ENCODE data around the gene PMM2. TPM values are rescaled to one million over a fixed set of nuclear protein-coding genes. Genes with fewer than 3 reads are reported as not detected.
"Not testable (repeated sequence)": the region's sequence is repeated elsewhere in the genome, so short reads cannot be mapped to it uniquely, and the experiment has no call there.

The PMM2 gene
- total RNA-seq: 10 to 100 TPM; 24.2 to 46.2 TPM

DNA sequence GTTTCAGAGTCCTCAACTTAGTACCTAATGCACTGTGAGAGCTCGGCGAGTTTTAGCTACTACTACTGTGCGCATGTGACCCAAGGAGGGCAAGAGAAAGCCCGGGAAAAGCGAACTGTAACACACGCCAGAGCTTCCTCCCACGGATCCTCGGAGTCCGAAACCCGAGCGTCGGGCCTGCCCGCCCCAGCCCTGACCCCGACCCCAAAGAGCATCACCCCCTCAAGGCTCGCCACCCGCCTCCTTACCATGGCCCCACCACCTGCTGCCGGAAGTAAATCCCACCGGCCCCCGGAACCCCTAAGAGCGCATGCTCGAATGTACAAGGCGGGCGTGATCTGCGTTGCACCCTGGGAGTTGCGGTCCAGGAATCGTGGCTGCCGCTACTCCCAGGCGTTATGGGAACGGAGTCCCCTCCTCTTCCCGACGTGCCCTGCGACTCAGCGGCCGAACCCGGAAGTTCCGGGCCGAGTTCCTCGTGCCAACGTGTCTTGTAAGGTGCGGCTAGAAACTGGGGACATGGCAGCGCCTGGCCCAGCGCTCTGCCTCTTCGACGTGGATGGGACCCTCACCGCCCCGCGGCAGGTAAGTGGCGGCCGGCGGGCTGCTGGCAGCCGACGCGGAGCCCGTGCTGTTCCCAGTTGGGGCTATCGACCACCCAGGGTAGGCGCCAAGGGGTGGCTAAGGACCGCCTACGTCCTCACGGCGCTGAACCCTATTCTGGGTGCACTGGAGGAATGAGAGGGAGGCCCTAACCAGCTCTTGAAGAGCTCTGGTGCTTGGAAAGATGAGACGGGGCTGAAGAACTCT, at the start of gene PMM2, which contains the start of gene TMEM186:
Gene PMM2, plus strand, starts transcription at position 476 of the 810 bp plus-strand sequence. Its CDS starts 44 bp downstream, at position 520.
Gene TMEM186, minus strand, starts transcription at position 276 of the 810 bp plus-strand sequence. Its CDS starts 25 bp downstream, at position 251.
- ATAC-seq: peak; percentile 95 to 98
- Mint-ChIP-seq H3K36me3 (peaks cover 22 to 32% of the 10 kb centered on the region in 2 donors), H3K9me3 (no peaks in the 10 kb centered on the region)

DNA sequence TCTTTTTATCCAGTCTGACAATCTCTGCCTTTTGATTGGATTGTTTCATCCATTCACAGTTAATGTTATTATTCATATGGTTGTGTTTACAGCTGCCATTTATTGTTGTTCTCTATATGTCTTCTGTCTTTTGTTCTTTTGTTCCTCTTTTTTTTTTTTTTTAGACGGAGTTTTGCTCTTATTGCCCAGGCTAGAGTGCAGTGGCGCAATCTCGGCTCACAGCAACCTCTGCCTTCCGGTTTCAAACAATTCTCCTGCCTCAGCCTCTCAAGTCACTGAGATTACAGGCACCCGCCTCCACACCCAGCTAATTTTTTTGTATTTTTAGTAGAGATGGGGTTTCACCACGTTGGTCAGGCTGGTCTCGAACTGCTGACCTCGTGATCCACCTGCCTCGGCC, 48.7 kb upstream of the PMM2 start:
- not testable (repeated sequence) for H3K27ac Mint-ChIP-seq, H3K36me3 Mint-ChIP-seq, H3K9me3 Mint-ChIP-seq

More for the DNA sequence above, at the start of gene PMM2, which contains the start of gene TMEM186:
- H3K27ac Mint-ChIP-seq: peak within 1 kb of the TSS; percentile 93 to 99
- peak; percentile 90 to 93 for DNase-seq (ENCODE audit: low spot score in 2 of 2)

DNA sequence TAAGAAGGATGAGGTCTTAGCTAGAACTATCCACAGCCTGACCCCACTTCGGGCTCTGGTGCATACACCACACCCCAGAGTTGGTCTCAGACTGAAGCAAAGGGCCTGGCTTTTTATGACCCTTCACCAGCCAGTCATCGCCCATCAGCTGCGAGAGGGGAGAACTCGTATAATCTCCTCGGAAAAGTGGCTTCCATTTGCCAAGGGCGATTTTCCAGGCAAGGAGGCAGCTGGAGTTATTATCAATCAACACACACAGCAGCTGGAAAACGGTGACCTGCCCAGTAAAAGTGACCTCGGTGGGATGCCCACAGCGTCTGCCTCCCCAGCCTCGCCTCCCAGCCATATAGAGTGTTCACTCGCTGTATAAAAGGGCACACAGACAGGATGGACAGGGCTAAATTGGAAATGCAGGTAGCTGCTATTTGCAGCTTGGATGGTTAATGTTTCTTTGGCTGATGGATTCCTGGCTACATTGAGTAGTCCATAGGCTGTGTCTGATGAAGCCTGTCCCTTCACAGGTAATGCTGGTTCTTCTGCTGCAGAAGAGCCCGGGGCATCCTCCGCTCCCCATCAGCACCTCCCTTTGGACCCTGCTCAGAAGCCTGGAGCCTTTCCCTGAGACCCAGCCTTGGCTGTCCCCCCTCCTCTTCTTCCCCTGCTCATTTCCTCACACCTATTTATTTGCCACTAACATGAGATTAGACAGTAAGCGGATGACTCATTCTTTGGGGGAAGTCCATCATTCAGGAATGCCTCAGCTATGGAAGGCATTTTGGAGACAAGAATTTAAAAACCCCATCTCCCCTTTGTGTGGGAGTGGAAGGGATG, 45.9 kb upstream of the PMM2 start:
- DNase-seq (ENCODE audit: low spot score in 2 of 2) (no peak), ATAC-seq (no peak)
- H3K36me3 Mint-ChIP-seq: no peaks in the 10 kb centered on the region
- H3K9me3 Mint-ChIP-seq: no peaks in the 10 kb centered on the region
- H3K27ac Mint-ChIP-seq: no peak overlapping the region

More for the DNA sequence above, 48.7 kb upstream of the PMM2 start:
- not testable (repeated sequence) for ATAC-seq; DNase-seq (ENCODE audit: low spot score in 2 of 2)

DNA sequence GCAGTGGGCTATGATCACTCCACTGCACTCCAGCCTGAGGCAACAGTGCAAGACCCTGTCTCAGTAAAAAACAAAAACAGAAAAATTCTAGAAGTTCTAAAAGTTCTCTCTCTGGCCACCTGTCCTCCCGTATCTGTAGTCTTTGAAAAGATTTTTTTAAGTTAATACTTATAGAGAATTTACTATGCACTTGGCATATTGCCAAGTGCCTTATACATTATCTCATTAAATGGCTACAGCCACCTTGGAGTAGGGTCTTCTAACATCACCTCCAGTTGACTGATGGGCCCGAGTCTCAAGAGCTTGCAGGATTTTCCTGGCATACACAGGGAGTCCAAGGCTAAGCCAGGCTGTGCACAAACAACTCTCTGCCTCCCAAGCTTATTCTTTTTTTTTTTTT, 44.9 kb upstream of the PMM2 start:
- H3K36me3 Mint-ChIP-seq: no peaks in the 10 kb centered on the region

DNA sequence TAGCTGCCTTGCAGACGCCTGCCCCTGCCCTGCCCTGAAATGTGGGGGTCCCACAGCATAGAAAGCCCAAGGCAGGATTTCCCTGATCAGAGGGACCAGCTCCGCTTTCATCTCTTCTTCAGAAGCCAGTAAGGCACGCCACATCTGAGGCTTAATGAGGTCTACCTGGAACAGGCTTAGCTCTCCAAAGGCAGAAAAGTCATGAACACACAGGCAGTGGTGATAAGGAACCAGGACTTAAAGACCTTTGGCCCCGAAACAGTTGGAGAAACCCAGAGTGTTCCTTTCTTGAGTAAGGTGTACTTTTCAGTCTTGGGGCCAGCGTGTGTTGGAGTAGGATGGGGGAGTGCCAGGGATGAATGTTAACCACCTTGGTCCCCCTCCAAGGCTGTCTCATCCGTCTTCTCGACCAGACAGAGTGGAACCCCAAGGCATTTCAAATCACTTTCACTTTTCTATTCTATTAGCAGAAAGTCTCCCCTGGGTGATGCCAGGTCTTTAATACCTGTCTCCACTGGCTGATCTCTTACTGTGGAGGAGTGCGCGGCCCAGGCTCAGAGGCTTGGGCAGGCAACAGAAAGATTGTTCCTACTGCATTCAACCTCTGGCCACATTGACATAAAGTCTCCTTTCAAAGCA, 44.1 kb upstream of the PMM2 start:
- no peak for DNase-seq (ENCODE audit: low spot score in 2 of 2)
- Mint-ChIP-seq H3K27ac (peak overlapping the region in 1 of 2 donors; percentile 50), H3K9me3 (no peaks in the 10 kb centered on the region), H3K36me3 (no peaks in the 10 kb centered on the region)
- no peak for ATAC-seq

More for the DNA sequence above, 44.9 kb upstream of the PMM2 start:
- Mint-ChIP-seq H3K27ac (no peak overlapping the region), H3K9me3 (no peaks in the 10 kb centered on the region)
- ATAC-seq: no peak
- no peak for DNase-seq (ENCODE audit: low spot score in 2 of 2)

DNA sequence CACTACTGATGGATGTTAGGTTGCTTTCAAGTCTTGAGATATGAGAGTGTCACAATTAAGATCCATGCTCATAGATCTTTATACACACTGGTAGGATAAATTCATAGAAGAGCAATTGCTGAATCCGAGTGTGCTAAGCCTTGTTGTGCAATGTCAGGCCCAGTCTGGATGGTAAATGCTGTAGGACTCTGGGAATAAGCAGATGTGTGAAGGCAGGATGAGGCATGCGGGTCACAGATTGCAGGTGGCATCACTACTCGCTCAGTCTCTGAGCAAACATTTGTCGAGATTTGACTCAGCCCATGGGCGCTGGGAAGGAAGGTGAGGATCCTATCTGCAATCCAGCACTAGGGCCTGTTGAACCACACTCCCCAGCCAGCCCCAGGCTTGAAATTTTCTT, 40.9 kb upstream of the PMM2 start:
- no peak for ATAC-seq
- DNase-seq (ENCODE audit: low spot score in 2 of 2): no peak
- Mint-ChIP-seq H3K27ac (no peak overlapping the region), H3K9me3 (no peaks in the 10 kb centered on the region), H3K36me3 (no peaks in the 10 kb centered on the region)

DNA sequence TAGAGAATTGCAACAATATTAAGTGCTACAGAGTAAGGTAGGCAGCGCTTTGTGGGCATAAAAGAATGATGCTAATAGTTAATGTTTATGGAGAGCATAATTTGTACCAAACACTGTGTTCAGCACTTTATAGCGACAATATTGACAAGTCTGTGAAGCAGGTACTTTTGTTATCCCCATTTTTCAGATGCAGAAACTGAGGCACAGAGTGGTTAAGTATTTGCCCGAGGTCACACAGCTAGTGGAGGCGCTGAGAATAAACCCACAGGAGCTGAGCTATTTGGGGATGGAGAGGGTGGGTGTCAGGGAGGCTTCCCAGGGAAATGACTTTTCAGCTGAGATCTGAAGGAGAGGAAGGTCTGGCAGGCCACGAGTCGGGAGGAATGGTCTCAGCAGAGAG, 39.6 kb upstream of the PMM2 start:
- DNase-seq (ENCODE audit: low spot score in 2 of 2): no peak
- no peak for ATAC-seq
- Mint-ChIP-seq H3K36me3 (no peaks in the 10 kb centered on the region), H3K27ac (no peak overlapping the region), H3K9me3 (no peaks in the 10 kb centered on the region)

DNA sequence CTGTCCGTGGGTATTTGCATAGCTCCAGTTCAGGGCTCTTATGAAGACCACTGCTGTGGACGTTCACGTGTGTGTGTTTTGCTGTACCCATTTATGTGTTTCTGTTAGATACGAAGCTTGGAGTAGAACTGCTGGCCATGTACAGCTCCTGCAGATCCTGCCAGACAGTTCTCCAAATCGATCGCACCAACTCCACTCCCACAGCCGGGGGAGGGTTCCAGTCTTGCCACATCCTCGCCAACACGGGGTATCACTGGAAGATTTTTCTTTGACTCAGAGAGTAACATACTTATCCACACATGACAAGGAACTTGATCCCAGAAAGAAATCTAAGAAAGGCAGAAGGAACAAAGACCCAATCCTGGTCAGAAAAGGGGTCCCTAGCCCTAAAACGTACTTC, 37.6 kb upstream of the PMM2 start:
- H3K9me3 Mint-ChIP-seq: no peaks in the 10 kb centered on the region
- no peak overlapping the region for H3K27ac Mint-ChIP-seq
- ATAC-seq: no peak
- no peaks in the 10 kb centered on the region for H3K36me3 Mint-ChIP-seq
- no peak for DNase-seq (ENCODE audit: low spot score in 2 of 2)

DNA sequence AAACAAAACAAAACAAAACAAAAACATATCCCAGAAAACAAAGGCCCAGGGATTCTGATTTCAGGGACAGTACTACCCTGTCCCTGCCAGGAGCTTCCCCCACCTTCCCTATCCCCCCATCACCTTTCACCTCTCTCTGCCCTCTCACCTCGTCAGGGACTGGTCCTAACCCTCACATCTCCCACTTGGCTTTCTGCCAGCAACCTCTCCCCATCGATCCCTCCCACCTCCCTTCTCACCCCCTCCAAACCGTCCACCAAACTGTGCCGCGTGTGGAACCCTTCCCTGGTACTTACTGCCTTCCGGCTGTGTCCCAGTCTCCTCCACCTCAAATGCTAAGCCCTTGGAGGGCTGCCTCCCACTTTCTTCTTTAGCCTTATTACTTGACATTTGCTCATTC, 36.6 kb upstream of the PMM2 start:
- ATAC-seq (no peak), DNase-seq (ENCODE audit: low spot score in 2 of 2) (no peak)
- Mint-ChIP-seq H3K27ac (peak overlapping the region in 1 of 2 donors; percentile 40), H3K36me3 (no peaks in the 10 kb centered on the region), H3K9me3 (no peaks in the 10 kb centered on the region)

DNA sequence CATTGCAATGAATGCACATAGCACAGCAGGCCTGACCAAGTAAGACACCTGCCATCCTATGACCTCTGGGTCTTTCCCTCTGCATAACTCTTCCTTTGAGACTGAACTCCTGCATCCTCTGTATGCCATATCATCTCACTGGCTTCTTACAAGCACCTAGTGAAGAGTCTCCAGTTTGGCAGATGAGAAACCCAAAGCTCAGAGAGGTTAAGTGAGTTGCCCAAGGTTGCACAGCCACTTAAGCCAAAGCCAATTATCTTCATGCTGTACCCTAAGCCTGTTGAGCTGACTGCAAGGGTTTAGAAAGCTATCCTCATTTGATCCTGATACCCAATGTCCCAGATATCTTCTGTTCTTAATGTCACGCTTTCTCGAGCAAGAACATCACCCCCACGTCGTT, 35.4 kb upstream of the PMM2 start:
- H3K9me3 Mint-ChIP-seq: no peaks in the 10 kb centered on the region
- H3K36me3 Mint-ChIP-seq: no peaks in the 10 kb centered on the region
- H3K27ac Mint-ChIP-seq: no peak overlapping the region
- DNase-seq (ENCODE audit: low spot score in 2 of 2): no peak
- no peak for ATAC-seq

DNA sequence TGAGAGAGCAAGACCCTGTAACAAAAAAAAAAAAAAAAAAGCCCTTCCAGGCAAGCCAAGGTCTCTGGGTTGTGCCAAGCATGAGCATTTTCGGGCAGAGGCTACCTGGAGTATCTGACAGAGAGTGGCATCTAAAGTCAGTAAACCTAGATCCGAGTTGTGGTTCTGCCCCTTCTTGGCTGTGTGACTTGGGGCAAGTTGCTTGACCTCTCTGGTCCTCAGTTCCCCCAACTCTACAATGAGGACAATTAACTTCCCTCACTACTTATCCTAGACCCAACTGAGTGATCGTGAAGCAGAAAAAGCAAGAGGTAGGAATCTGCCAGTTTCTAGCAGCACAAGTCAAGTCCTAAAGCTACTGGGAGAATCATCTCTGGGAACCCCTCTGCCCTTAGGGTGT, 34.6 kb upstream of the PMM2 start:
- H3K27ac Mint-ChIP-seq: no peak overlapping the region
- ATAC-seq: no peak
- no peak for DNase-seq (ENCODE audit: low spot score in 2 of 2)
- H3K9me3 Mint-ChIP-seq: no peaks in the 10 kb centered on the region
- peaks cover 0 to 1% of the 10 kb centered on the region in 2 donors for H3K36me3 Mint-ChIP-seq

DNA sequence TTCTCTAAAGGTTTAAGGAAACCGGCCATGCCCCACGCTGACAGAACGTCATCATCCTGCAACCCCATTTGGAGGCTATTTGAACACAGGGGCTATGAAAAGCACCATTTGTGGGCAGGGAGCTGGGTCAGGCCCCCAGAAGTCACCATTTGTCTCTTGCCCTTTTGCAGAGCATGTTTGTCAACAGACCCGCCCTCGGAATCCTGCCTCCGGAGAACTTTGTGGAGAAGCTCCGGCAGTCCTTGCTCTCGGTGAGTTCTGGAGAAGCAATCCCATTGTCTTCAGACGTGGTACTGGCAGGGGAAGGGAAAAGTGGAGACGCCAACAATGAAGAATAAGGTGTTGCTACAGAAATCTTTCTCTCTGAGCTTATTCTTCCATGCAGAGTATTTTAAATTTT, 33.7 kb upstream of the PMM2 start:
- no peak for DNase-seq (ENCODE audit: low spot score in 2 of 2)
- Mint-ChIP-seq H3K36me3 (peaks cover 0 to 4% of the 10 kb centered on the region in 2 donors), H3K27ac (no peak overlapping the region), H3K9me3 (no peaks in the 10 kb centered on the region)
- no peak for ATAC-seq

DNA sequence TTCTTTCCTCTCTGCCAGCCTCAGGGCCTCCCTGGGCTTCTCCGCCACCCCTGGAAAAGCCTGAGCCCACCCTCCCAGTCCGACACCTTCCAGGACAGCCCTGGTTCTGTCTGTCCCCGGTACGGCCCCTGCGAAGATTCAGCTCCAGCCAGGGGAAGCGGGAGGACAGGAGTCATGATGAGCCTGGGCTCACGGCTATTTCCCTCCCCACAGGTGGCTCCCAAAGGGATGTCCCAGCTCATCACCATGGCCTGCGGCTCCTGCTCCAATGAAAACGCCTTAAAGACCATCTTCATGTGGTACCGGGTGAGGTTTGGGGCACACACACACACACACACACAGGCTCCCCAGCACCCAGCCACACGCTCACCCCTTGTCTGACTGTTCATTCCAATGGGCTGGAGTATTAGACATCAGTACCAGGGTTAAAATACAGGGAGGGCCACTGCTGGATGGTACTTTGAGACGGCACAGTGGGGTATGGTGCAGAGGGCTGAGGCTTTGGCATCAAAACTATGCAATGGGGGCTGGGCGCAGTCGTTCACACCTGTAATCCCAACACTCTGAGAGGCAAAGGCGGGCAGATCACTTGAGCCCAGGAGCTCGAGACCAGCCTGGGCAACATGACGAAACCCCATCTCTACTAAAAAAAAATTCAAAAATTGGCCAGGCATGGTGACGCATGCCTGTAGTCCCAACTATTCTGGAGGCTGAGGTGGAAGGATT, 33.0 kb upstream of the PMM2 start:
- DNase-seq (ENCODE audit: low spot score in 2 of 2): no peak
- Mint-ChIP-seq H3K36me3 (peaks cover 0 to 4% of the 10 kb centered on the region in 2 donors), H3K9me3 (no peaks in the 10 kb centered on the region)

DNA sequence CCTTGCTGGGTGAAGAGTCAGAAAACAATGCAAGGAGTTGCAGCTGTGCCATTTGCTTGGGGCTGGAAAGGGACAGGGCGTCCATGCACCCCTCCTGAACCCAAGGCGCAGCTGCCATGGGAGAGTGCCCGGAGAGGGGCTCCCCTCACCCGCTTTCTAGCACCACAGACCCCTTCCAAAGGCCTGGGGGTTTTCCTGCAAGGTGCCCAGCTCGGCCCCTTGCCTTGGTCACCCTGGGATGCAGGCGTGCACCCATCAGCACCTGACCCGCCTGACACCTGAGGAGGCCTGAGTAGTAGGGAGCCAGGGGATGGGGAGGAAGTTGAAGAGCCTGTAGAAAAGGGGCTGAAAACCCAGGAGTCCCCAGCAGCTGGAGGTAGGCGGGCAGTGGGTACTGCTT, 30.5 kb upstream of the PMM2 start:
- peaks cover 0 to 4% of the 10 kb centered on the region in 2 donors for H3K36me3 Mint-ChIP-seq
- H3K9me3 Mint-ChIP-seq: no peaks in the 10 kb centered on the region
- H3K27ac Mint-ChIP-seq: peak overlapping the region in 1 of 2 donors; percentile 50
- no peak for ATAC-seq
- DNase-seq (ENCODE audit: low spot score in 2 of 2): no peak

More for the DNA sequence above, 33.0 kb upstream of the PMM2 start:
- H3K27ac Mint-ChIP-seq: peak overlapping the region in 1 of 2 donors; percentile 22
- ATAC-seq: no peak

DNA sequence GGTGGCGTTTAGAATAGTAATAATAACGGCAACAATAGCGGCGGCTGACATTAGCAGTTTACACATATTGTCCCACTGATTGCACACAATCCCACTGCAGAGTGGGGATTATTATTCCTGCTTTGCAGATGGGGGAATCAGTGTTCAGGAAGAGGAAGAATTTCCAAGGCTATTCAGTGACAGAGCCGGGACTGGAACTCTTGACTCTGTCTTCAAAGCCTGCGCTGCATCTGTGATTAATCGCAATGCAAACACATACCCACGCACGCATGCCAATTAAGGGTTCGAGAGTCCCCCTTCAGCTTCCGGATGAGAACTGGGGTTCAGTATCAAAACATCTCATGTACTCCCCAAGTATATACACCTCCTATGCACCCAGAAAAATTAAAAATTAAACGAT, 29.4 kb upstream of the PMM2 start:
- Mint-ChIP-seq H3K9me3 (no peaks in the 10 kb centered on the region), H3K27ac (no peak overlapping the region), H3K36me3 (peaks cover 0 to 4% of the 10 kb centered on the region in 2 donors)
- ATAC-seq: no peak
- no peak for DNase-seq (ENCODE audit: low spot score in 2 of 2)

DNA sequence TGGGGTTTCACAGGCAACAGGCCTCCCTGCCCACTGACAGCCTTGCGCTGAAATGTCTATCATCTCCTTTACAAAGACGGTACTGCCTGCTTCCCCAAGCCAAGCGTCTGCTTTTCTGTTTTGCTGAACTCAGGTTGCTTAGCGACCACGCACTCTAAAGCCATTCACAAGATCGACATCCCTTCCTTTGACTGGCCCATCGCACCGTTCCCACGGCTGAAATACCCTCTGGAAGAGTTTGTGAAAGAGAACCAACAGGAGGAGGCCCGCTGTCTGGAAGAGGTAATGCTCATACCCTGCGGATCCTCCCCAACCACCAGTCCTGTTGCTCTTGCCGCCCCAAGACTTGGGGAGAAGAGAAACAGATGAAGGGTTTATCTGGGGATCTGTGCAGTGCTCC, 28.9 kb upstream of the PMM2 start:
- peaks cover 0 to 4% of the 10 kb centered on the region in 2 donors for H3K36me3 Mint-ChIP-seq
- H3K9me3 Mint-ChIP-seq: no peaks in the 10 kb centered on the region
- ATAC-seq: no peak
- H3K27ac Mint-ChIP-seq: peak overlapping the region in 1 of 2 donors; percentile 65
- DNase-seq (ENCODE audit: low spot score in 2 of 2): no peak
